ENCODE results near the gene UBE2I.

The UBE2I gene

GRCh38 chr16:1341495-1342420 is 32.3 kb downstream of the UBE2I start:
- DNase-seq (ENCODE audit: low read depth in 2 of 2, low spot score in 1 of 2), result no peak

- peak; percentile 90 for DNase-seq (ENCODE audit: low read depth in 2 of 2, low spot score in 1 of 2)
Measured at GRCh38 chr16:1342526-1343427, 33.3 kb downstream of the UBE2I start.

- no peak for DNase-seq (ENCODE audit: low read depth in 2 of 2, low spot score in 1 of 2)
Measured at GRCh38 chr16:1343428-1344242, 34.2 kb downstream of the UBE2I start.

GRCh38 chr16:1344499-1344898 is 35.1 kb downstream of the UBE2I start:
- DNase-seq (ENCODE audit: low read depth in 2 of 2, low spot score in 1 of 2), result no peak

GRCh38 chr16:1345087-1345486 is 35.7 kb downstream of the UBE2I start:
- DNase-seq (ENCODE audit: low read depth in 2 of 2, low spot score in 1 of 2), result no peak

- no peak for DNase-seq (ENCODE audit: low read depth in 2 of 2, low spot score in 1 of 2)
Measured at GRCh38 chr16:1345651-1346421, 36.4 kb downstream of the UBE2I start.

DNA sequence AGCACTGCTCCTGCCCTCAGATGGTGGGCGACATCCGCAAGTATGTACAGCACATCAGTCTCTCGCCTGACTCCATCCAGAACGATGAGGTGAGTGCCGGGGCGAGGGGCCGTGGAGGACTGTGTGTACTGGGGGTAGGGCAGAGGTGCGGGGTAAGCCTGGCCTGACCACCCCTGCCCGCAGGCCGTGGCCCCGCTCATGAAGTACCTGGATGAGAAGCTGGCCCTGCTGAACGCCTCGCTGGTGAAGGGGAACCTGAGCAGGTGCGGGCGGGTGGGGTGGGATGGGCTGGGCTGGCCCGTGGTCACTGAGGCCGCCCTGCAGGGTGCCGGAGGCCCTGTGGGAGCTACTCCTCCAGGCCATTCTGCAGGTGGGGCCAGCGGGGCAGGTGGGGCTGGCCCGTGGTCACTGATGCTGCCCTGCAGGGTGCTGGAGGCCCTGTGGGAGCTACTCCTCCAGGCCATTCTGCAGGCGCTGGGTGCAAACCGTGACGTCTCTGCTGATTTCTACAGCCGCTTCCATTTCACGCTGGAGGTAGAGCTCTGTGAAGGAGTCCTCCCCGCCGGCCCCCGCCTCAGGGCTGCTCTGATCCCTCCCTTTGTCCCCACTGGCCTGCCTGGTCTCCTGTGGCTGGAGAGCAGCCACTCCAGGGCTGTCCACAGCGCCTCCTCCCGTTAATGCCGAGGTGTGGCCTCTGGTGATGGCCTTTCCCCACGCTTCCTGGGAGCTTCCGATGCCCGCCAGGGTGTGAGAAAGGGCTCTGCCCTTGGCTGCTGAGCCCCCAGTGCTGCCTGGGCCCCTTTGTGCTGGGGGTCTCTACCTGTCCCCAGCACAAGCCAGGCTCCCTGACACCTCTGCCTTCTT is 37.2 kb downstream of the UBE2I start:
- no peak for DNase-seq (ENCODE audit: low read depth in 2 of 2, low spot score in 1 of 2)

- no peak for DNase-seq (ENCODE audit: low read depth in 2 of 2, low spot score in 1 of 2)
Measured at GRCh38 chr16:1347286-1347855, 37.9 kb downstream of the UBE2I start.

GRCh38 chr16:1347962-1348361 is 38.5 kb downstream of the UBE2I start:
- DNase-seq (ENCODE audit: low read depth in 2 of 2, low spot score in 1 of 2), result no peak

GRCh38 chr16:1348441-1348840 is 39.0 kb downstream of the UBE2I start:
- DNase-seq (ENCODE audit: low read depth in 2 of 2, low spot score in 1 of 2), result no peak

GRCh38 chr16:1348926-1349325 is 39.5 kb downstream of the UBE2I start:
- DNase-seq (ENCODE audit: low read depth in 2 of 2, low spot score in 1 of 2), result no peak

GRCh38 chr16:1349351-1349750 is 39.9 kb downstream of the UBE2I start:
- DNase-seq (ENCODE audit: low read depth in 2 of 2, low spot score in 1 of 2), result no peak

DNA sequence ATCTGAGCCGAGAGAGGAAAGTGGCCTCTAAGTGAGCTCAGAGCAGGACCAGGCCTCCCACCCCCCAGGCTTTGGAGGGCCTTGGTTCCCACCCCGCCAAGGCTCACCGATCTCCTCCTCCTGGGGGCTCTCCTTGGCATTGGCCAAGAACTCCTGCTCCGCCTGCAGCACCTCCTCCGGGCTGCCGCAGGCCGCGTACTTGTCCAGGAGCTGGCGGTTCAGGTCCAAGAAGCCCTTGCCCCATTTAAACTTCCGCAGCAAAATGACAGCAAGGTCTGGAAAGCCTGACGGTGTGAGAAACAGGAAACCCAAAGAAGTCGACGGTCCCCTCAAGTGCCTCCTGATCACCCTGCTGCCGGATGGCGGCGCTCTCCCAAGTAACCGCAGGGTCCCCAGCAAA is 40.5 kb downstream of the UBE2I start:
- no peak for DNase-seq (ENCODE audit: low read depth in 2 of 2, low spot score in 1 of 2)

DNA sequence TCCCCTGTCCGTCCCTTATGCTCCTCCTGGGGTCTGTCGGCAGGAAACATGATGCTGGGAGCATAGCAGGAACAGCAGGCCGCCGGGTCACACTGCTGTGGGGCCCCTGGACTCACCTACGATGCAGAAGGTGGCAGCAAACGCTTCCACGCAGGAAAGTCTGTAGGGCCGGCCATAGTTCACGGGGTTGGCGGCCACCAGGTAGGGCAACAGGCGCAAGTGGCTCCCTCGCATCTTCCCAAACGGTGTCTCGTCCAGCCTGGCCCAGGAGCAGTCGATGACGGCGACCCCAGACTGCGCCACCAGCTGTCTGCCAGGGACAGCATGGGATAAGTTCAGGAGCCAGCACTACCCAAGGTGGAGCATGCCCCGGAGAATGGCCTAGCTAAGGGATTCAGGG is 41.3 kb downstream of the UBE2I start:
- DNase-seq (ENCODE audit: low read depth in 2 of 2, low spot score in 1 of 2), result no peak

DNA sequence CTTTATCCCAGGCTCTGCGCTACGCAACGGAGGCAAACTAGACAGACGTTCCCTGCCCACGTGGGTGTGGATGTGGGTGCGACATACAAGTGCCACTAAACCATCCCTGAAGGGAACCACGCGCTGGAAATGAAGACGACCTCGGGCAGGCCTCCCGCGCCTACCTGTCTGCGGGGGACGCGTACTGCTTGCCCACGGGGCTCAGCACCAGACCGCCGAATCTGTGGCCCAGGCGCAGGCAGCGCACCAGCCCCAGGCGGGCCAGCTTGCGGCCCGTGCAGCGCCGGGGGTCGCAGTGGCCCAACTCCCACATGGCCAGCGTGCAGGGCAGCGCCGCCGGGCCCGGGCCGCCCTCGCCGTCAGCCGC is 41.8 kb downstream of the UBE2I start:
- no peak for DNase-seq (ENCODE audit: low read depth in 2 of 2, low spot score in 1 of 2)

DNA sequence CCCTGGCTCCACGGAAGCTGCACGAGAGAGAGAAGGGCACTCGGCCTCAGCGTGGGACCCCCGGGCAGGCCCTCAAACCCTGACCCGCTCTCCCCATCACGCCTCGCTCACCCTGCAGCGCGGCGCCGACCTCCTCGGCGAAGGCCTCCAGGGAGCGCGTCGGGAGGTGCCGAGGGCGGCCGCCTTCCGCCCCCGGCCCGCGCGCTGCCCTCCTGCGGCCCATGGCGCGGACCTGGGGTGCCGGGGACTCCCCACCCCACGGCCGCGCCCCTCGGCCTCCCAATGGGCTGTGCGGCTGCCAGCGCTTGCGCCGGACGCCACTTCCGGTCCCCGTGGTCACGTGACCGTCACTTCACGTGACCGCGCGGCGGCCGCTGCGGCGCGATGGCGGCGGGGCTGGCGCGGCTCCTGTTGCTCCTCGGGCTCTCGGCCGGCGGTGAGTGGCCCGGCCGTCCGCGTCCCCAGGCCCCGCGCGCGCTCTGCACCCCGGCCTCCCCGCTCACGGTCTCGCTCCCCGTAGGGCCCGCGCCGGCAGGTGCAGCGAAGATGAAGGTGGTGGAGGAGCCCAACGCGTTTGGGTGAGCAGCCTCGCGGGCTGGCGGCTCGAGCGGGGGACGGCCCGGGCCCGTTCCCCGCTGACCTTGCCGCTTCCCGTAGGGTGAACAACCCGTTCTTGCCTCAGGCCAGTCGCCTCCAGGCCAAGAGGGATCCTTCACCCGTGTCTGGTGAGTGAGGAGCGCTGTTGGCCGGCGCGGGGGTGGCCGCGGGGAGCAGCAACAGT is 42.3 kb downstream of the UBE2I start, which contains the start of the genes GNPTG and TSR3:
GNPTG (plus strand) TSS at position 350 of the 781 bp plus-strand sequence; CDS start at position 385, 35 bp downstream.
TSR3 (minus strand) TSS at position 297 of the 781 bp plus-strand sequence; CDS start at position 223, 74 bp downstream.
- peak; percentile 63 to 72 for DNase-seq (ENCODE audit: low read depth in 2 of 2, low spot score in 1 of 2)

GRCh38 chr16:1354815-1355540 is 45.5 kb downstream of the UBE2I start:
- DNase-seq (ENCODE audit: low read depth in 2 of 2, low spot score in 1 of 2), result no peak
